ENCODE data around the gene PIK3C2G.

PIK3C2G gene

DNA sequence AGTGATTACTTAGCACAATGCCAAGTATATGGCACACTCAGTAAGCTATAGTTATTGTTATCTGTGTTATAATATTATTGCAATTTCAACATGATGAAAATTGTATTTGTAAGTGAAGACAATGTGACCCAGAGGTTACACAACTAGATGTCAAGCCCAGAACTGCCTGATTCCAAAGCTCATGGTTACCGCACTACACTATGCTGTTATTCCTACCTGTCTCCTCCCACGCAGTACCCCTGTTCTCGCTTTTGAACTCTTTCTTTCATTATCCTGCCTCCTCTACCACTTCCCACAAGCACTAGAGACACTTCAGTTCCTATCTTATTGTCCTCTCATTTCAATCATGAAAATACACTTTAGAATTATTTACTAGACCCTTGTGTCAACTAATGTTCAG is 383.2 kb downstream of the PIK3C2G start:
- no peak for ATAC-seq
- TF ChIP-seq TCF4 (CRISPR knock-in tag; IDR thresholded peaks at IDR 0.05; ENCODE audit: borderline replicate concordance): no peak
- TF ChIP-seq RARB (CRISPR knock-in tag; IDR thresholded peaks at IDR 0.05): no peak
- TF ChIP-seq, protein P1, sequence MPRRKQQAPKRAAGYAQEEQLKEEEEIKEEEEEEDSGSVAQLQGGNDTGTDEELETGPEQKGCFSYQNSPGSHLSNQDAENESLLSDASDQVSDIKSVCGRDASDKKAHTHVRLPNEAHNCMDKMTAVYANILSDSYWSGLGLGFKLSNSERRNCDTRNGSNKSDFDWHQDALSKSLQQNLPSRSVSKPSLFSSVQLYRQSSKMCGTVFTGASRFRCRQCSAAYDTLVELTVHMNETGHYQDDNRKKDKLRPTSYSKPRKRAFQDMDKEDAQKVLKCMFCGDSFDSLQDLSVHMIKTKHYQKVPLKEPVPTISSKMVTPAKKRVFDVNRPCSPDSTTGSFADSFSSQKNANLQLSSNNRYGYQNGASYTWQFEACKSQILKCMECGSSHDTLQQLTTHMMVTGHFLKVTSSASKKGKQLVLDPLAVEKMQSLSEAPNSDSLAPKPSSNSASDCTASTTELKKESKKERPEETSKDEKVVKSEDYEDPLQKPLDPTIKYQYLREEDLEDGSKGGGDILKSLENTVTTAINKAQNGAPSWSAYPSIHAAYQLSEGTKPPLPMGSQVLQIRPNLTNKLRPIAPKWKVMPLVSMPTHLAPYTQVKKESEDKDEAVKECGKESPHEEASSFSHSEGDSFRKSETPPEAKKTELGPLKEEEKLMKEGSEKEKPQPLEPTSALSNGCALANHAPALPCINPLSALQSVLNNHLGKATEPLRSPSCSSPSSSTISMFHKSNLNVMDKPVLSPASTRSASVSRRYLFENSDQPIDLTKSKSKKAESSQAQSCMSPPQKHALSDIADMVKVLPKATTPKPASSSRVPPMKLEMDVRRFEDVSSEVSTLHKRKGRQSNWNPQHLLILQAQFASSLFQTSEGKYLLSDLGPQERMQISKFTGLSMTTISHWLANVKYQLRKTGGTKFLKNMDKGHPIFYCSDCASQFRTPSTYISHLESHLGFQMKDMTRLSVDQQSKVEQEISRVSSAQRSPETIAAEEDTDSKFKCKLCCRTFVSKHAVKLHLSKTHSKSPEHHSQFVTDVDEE (CRISPR knock-in tag; IDR thresholded peaks at IDR 0.05): no peak
- TF ChIP-seq CSDC2 (CRISPR knock-in tag; IDR thresholded peaks at IDR 0.05): no peak
- no peak for TF ChIP-seq ZNF565 (CRISPR knock-in tag; conservative IDR thresholded peaks at IDR 0.05; ENCODE audit: low read depth)
- no peak for TF ChIP-seq ISL1 (CRISPR knock-in tag; IDR thresholded peaks at IDR 0.05)
- no peak for TF ChIP-seq ZNF8 (CRISPR knock-in tag; IDR thresholded peaks at IDR 0.05)
- TF ChIP-seq, protein P2, sequence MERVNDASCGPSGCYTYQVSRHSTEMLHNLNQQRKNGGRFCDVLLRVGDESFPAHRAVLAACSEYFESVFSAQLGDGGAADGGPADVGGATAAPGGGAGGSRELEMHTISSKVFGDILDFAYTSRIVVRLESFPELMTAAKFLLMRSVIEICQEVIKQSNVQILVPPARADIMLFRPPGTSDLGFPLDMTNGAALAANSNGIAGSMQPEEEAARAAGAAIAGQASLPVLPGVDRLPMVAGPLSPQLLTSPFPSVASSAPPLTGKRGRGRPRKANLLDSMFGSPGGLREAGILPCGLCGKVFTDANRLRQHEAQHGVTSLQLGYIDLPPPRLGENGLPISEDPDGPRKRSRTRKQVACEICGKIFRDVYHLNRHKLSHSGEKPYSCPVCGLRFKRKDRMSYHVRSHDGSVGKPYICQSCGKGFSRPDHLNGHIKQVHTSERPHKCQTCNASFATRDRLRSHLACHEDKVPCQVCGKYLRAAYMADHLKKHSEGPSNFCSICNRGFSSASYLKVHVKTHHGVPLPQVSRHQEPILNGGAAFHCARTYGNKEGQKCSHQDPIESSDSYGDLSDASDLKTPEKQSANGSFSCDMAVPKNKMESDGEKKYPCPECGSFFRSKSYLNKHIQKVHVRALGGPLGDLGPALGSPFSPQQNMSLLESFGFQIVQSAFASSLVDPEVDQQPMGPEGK (CRISPR knock-in tag; IDR thresholded peaks at IDR 0.05; ENCODE audit: borderline replicate concordance): no peak
- no peak for TF ChIP-seq BACH2 (CRISPR knock-in tag; IDR thresholded peaks at IDR 0.05; ENCODE audit: borderline replicate concordance)
- no peak for TF ChIP-seq ZFP3 (CRISPR knock-in tag; IDR thresholded peaks at IDR 0.05)
- TF ChIP-seq SNAI2 (CRISPR knock-in tag; IDR thresholded peaks at IDR 0.05): no peak
- no peak for TF ChIP-seq TOX (CRISPR knock-in tag; IDR thresholded peaks at IDR 0.05; ENCODE audit: borderline replicate concordance)
- TF ChIP-seq PPARA (CRISPR knock-in tag; IDR thresholded peaks at IDR 0.05; ENCODE audit: borderline replicate concordance): no peak
- TF ChIP-seq, protein P3, sequence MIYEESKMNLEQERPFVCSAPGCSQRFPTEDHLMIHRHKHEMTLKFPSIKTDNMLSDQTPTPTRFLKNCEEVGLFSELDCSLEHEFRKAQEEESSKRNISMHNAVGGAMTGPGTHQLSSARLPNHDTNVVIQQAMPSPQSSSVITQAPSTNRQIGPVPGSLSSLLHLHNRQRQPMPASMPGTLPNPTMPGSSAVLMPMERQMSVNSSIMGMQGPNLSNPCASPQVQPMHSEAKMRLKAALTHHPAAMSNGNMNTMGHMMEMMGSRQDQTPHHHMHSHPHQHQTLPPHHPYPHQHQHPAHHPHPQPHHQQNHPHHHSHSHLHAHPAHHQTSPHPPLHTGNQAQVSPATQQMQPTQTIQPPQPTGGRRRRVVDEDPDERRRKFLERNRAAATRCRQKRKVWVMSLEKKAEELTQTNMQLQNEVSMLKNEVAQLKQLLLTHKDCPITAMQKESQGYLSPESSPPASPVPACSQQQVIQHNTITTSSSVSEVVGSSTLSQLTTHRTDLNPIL (CRISPR knock-in tag; IDR thresholded peaks at IDR 0.05; ENCODE audit: low read depth): no peak
- no peak for TF ChIP-seq ZFP30 (CRISPR knock-in tag; IDR thresholded peaks at IDR 0.05)
- TF ChIP-seq, protein P4, sequence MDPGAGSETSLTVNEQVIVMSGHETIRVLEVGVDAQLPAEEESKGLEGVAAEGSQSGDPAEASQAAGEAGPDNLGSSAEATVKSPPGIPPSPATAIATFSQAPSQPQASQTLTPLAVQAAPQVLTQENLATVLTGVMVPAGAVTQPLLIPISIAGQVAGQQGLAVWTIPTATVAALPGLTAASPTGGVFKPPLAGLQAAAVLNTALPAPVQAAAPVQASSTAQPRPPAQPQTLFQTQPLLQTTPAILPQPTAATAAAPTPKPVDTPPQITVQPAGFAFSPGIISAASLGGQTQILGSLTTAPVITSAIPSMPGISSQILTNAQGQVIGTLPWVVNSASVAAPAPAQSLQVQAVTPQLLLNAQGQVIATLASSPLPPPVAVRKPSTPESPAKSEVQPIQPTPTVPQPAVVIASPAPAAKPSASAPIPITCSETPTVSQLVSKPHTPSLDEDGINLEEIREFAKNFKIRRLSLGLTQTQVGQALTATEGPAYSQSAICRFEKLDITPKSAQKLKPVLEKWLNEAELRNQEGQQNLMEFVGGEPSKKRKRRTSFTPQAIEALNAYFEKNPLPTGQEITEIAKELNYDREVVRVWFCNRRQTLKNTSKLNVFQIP (CRISPR knock-in tag; IDR thresholded peaks at IDR 0.05; ENCODE audit: borderline replicate concordance, low read depth): no peak

DNA sequence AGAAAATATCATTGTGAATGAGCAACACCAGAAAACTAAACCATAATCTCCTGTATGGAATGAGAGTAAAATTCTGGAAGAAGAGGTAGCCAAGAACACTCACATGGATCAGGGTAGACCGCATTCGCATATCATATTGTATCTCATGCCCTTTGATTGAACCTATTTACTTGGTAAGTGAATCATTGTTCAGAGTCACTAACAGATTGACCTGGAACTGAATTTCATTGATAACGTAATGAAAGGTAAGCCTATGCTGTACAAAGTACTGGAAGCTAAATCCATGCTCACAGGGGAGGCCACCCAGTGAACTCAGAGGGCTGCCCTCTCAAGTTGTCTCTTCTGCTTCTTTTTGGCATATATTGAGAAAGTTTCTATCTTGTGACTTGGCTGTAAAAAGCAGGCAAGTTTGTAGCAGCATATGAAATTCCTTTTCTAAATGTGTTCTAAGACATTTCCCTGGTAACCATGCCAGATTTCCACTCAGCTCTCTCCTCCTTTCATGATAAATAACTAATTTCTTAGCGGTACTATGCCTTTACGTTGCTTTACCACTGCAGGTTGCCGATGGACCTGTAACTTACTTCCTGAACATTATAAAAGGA is 385.1 kb downstream of the PIK3C2G start:
- TF ChIP-seq ESRRG (CRISPR knock-in tag; IDR thresholded peaks at IDR 0.05) (no peak), TCF4 (CRISPR knock-in tag; IDR thresholded peaks at IDR 0.05; ENCODE audit: borderline replicate concordance) (no peak), TOX (CRISPR knock-in tag; IDR thresholded peaks at IDR 0.05; ENCODE audit: borderline replicate concordance) (no peak), ZNF565 (CRISPR knock-in tag; conservative IDR thresholded peaks at IDR 0.05; ENCODE audit: low read depth) (no peak), SNAI2 (CRISPR knock-in tag; IDR thresholded peaks at IDR 0.05) (no peak), ARNTL (CRISPR knock-in tag; IDR thresholded peaks at IDR 0.05; ENCODE audit: borderline replicate concordance, low read depth) (no peak), ZNF70 (CRISPR knock-in tag; IDR thresholded peaks at IDR 0.05) (no peak), PPARA (CRISPR knock-in tag; IDR thresholded peaks at IDR 0.05; ENCODE audit: borderline replicate concordance) (no peak)
- TF ChIP-seq, protein P1 (CRISPR knock-in tag; IDR thresholded peaks at IDR 0.05): no peak
- TF ChIP-seq, protein P5, sequence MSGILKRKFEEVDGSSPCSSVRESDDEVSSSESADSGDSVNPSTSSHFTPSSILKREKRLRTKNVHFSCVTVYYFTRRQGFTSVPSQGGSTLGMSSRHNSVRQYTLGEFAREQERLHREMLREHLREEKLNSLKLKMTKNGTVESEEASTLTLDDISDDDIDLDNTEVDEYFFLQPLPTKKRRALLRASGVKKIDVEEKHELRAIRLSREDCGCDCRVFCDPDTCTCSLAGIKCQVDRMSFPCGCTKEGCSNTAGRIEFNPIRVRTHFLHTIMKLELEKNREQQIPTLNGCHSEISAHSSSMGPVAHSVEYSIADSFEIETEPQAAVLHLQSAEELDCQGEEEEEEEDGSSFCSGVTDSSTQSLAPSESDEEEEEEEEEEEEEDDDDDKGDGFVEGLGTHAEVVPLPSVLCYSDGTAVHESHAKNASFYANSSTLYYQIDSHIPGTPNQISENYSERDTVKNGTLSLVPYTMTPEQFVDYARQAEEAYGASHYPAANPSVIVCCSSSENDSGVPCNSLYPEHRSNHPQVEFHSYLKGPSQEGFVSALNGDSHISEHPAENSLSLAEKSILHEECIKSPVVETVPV (CRISPR knock-in tag; IDR thresholded peaks at IDR 0.05): no peak
- TF ChIP-seq, protein P4 (CRISPR knock-in tag; IDR thresholded peaks at IDR 0.05; ENCODE audit: borderline replicate concordance, low read depth): no peak
- TF ChIP-seq, protein P3 (CRISPR knock-in tag; IDR thresholded peaks at IDR 0.05; ENCODE audit: low read depth): no peak
- TF ChIP-seq, protein P2 (CRISPR knock-in tag; IDR thresholded peaks at IDR 0.05; ENCODE audit: borderline replicate concordance): no peak
- no peak for ATAC-seq

Data from SK-N-SH treated with all-trans-retinoic acid at 6 μM for 48 hours (cell line).